A673 (cell line): ENCODE measurements around the gene SSR2. TPM values are rescaled to one million over a fixed set of nuclear protein-coding genes. Genes with fewer than 3 reads are reported as not detected.

Source experiments
- BruUV-seq: library from RNA; stranded (reverse); fragments of 400-500 nt; replicated peaks from 2 replicates; lab custom pipeline; 2021; lab: Mats Ljungman, UMichigan
- CTCF ChIA-PET: fragments of 300-600 bp; sonication (Branson Sonifier 250); formaldehyde crosslinking; loops from one replicate; lab custom pipeline; 2022; ENCODE audit warnings: antibody characterized with exemption; lab: Charles Lee
- POLR2A ChIA-PET: fragments of 300-600 bp; sonication (Branson Sonifier 250); formaldehyde crosslinking; loops from one replicate; lab custom pipeline; 2022; ENCODE audit warnings: antibody characterized with exemption; ENCODE audit not compliant: low non-redundant PET; lab: Charles Lee
- DNase-seq: peaks from one replicate; pipeline ENCODE4 v3.0.0-alpha.2; 2015; ENCODE audit warnings: low spot score
- H3K27ac ChIP-seq: fragments of 200-600 bp; sonication (generic); 2 replicates; pipeline ENCODE4 v1.5.1; 2016; ENCODE audit warnings: mixed run types, low read depth, mild to moderate bottlenecking, mixed read lengths, antibody characterized with exemption, low read length; ENCODE audit not compliant: poor library complexity, severe bottlenecking
- H3K27me3 ChIP-seq: fragments of 200-600 bp; sonication (generic); replicated peaks from 2 replicates; pipeline ENCODE4 v1.6.1; 2017; ENCODE audit warnings: mixed run types, low read depth, mild to moderate bottlenecking, mixed read lengths, antibody characterized with exemption, low read length; ENCODE audit not compliant: insufficient read depth, poor library complexity
- H3K36me3 ChIP-seq: fragments of 200-600 bp; sonication (generic); 2 replicates; pipeline ENCODE4 v1.6.1; 2016; ENCODE audit warnings: mixed run types, mild to moderate bottlenecking, mixed read lengths, antibody characterized with exemption, low read length; ENCODE audit not compliant: insufficient read depth, poor library complexity, severe bottlenecking
- H3K4me1 ChIP-seq: fragments of 200-600 bp; sonication (generic); 2 replicates; pipeline ENCODE4 v1.6.1; 2017; ENCODE audit warnings: mixed run types, mild to moderate bottlenecking, mixed read lengths, antibody characterized with exemption, low read length; ENCODE audit not compliant: insufficient read depth, poor library complexity, severe bottlenecking
- H3K4me3 ChIP-seq: fragments of 200-600 bp; sonication (generic); 2 replicates; pipeline ENCODE4 v1.5.1; 2016; ENCODE audit warnings: low read depth, mixed run types, mild to moderate bottlenecking, mixed read lengths, low read length; ENCODE audit not compliant: poor library complexity, severe bottlenecking
- H3K9me3 ChIP-seq: fragments of 200-600 bp; sonication (generic); 2 replicates; pipeline ENCODE4 v1.6.1; 2016; ENCODE audit warnings: mixed run types, low read depth, mild to moderate bottlenecking, mixed read lengths, antibody characterized with exemption, low read length; ENCODE audit not compliant: poor library complexity, severe bottlenecking
- CTCF ChIP-seq: fragments of 300-800, 200-600 bp; sonication (generic); conservative IDR thresholded peaks from 2 replicates; pipeline ENCODE4 v1.5.1; 2017; ENCODE audit warnings: low read depth, mild to moderate bottlenecking, antibody characterized with exemption, low read length, moderate library complexity, mixed read lengths
- EZH2 ChIP-seq: fragments of 200-600 bp; sonication (generic); IDR thresholded peaks from 2 replicates; pipeline ENCODE4 v1.6.1; 2017; ENCODE audit warnings: borderline replicate concordance, low read depth, mild to moderate bottlenecking, mixed read lengths, antibody characterized with exemption, low read length; ENCODE audit not compliant: poor library complexity, severe bottlenecking
- intact Hi-C: fragments of 100-400 bp; cut with micrococcal nuclease; formaldehyde crosslinking; loops from one replicate; pipeline ENCODE4 v1.10.0; 2022; ENCODE audit not compliant: unreplicated experiment
- total RNA-seq: library from RNA; stranded (reverse); gene quantifications from 2 replicates; pipeline ENCODE4 v1.2.3, GENCODE V29; 2021

Gene SSR2
- total RNA-seq, 1 experiment from 2014 or later = 233 TPM

GRCh38 chr1:156069490-156070455 is 49.0 kb upstream of the SSR2 start:
- Histone ChIP-seq H3K27ac (no peak overlapping the region), H3K27me3 (no peaks in the 10 kb centered on the region), H3K4me3 (no peak overlapping the region), H3K4me1 (peaks cover 27% of the 10 kb centered on the region), H3K9me3 (no peaks in the 10 kb centered on the region), H3K36me3 (peaks cover 5% of the 10 kb centered on the region)
- no TSS peak for BruUV-seq
- intact Hi-C loops = loop anchor here (5.0 kb wide), 1 partner anchor 132 kb away; no protein-coding TSS in a partner anchor
- ChIA-PET POLR2A (no interaction called here), CTCF (no interaction called here)
- TF ChIP-seq CTCF (no peak), EZH2 (no peak)
- DNase-seq = no peak

GRCh38 chr1:156067262-156067661 is 46.5 kb upstream of the SSR2 start:
- Histone ChIP-seq H3K4me3 (no peak overlapping the region), H3K4me1 (peaks cover 2% of the 10 kb centered on the region), H3K27me3 (no peaks in the 10 kb centered on the region), H3K36me3 (no peaks in the 10 kb centered on the region), H3K27ac (no peak overlapping the region), H3K9me3 (no peaks in the 10 kb centered on the region)
- no peak for DNase-seq
- intact Hi-C loops = loop anchor here (5.0 kb wide), 1 partner anchor 130 kb away; no protein-coding TSS in a partner anchor
- ChIA-PET CTCF (interaction anchor here (0.6 to 1.5 kb wide), 3 partner anchors 40 to 44 kb away, joined by 3 to 10 read pairs (median 5); no protein-coding TSS in a partner anchor), POLR2A (no interaction called here)
- BruUV-seq = no TSS peak
- no peak for TF ChIP-seq CTCF
- TF ChIP-seq EZH2 = no peak

GRCh38 chr1:156065871-156066270 is 45.1 kb upstream of the SSR2 start:
- Histone ChIP-seq H3K27ac (no peak overlapping the region), H3K9me3 (no peaks in the 10 kb centered on the region), H3K27me3 (no peaks in the 10 kb centered on the region), H3K36me3 (no peaks in the 10 kb centered on the region), H3K4me1 (peaks cover 8% of the 10 kb centered on the region), H3K4me3 (no peak overlapping the region)
- POLR2A ChIA-PET = interaction anchor here (0.6 kb wide), 1 partner anchor 46 kb away, joined by 3 read pairs; no protein-coding TSS in a partner anchor
- TF ChIP-seq CTCF (no peak), EZH2 (no peak)
- no TSS peak for BruUV-seq
- intact Hi-C loops = loop anchor here (5.0 kb wide), 1 partner anchor 129 kb away; no protein-coding TSS in a partner anchor
- CTCF ChIA-PET = interaction anchor here (1.1 to 2.1 kb wide), 5 partner anchors 40 to 173 kb away, joined by 3 to 17 read pairs (median 4); no protein-coding TSS in a partner anchor
- no peak for DNase-seq
